NT2/D1 (cell line): ENCODE measurements around the gene SNTG2.

ENCODE experiments used
- SUZ12 ChIP-seq: IDR thresholded peaks from 2 replicates; pipeline ENCODE4 v1.6.1; 2011; ENCODE audit not compliant: insufficient read length, insufficient read depth; ENCODE audit errors: extremely low read depth
- YY1 ChIP-seq: IDR thresholded peaks from 2 replicates; pipeline ENCODE4 v1.6.1; 2011; ENCODE audit not compliant: insufficient read length, insufficient read depth
- ZNF274 ChIP-seq: IDR thresholded peaks from 2 replicates; pipeline ENCODE4 v1.6.1; 2011; ENCODE audit warnings: mild to moderate bottlenecking, low read depth, low read length

DNA sequence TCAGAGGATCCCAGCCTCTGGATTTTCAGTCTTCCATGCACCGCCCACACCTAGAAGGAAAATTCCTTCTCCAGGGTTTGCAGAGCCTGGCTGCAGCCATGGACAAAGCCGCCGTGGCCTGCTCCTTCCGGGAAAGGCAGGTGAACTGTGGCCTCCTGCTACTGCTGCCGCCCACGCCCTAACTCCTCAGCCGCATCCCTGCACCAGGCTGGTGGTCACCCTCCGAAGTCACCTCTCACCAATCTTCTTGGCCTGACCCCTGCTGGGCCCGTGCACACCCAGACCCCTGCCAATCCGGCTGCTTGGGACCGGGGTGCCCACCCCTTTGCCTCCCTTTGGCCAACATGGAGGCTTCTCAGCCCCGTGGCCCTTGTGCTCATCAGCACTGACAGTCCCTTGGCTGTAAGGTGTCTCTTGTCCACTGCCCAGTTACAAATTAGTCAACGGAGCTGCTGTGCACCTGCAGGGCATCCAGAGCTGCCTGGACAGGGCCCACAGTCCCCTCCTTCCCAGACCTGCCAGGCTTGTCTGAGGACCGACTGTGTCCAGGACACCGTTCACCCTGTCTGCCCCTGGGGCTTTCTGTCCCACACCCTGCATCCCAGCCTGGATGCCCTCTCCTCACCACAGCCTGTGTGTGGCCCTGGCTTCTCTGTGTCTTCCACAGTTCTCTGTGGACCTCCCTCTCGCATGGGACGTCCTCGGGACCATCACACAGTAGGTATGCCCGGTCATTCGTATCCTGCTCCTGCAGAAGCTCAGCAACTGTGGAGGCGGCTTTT, 332.6 kb downstream of the SNTG2 start:
- TF ChIP-seq YY1 (no peak), ZNF274 (no peak), SUZ12 (no peak)
